ENCODE results near the gene HAND1.
"Not testable (repeated sequence)": the region's sequence is repeated elsewhere in the genome, so short reads cannot be mapped to it uniquely, and the experiment has no call there.

Gene HAND1

DNA sequence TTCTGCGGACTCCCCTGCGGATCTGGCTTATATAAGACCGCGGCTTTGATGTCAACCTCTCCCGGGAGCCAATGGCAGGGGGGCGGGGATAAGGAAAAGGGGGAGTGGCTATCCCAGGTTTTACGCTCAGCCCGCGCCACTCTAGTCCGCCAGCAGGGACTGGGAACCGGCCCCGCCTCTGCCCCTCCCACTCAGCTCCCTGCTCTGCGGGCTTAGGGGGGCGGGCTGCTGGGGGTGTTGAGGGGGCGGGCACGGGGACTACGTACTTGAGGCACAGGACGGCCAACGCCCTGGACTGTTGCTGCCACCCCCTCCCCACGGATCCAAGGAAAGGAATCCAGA is at the start of gene HAND1:
Gene HAND1, minus strand, starts transcription at position 4 of the 342 bp plus-strand sequence. CDS start 219 bp downstream, outside the sequence.
- no peak for DNase-seq

DNA sequence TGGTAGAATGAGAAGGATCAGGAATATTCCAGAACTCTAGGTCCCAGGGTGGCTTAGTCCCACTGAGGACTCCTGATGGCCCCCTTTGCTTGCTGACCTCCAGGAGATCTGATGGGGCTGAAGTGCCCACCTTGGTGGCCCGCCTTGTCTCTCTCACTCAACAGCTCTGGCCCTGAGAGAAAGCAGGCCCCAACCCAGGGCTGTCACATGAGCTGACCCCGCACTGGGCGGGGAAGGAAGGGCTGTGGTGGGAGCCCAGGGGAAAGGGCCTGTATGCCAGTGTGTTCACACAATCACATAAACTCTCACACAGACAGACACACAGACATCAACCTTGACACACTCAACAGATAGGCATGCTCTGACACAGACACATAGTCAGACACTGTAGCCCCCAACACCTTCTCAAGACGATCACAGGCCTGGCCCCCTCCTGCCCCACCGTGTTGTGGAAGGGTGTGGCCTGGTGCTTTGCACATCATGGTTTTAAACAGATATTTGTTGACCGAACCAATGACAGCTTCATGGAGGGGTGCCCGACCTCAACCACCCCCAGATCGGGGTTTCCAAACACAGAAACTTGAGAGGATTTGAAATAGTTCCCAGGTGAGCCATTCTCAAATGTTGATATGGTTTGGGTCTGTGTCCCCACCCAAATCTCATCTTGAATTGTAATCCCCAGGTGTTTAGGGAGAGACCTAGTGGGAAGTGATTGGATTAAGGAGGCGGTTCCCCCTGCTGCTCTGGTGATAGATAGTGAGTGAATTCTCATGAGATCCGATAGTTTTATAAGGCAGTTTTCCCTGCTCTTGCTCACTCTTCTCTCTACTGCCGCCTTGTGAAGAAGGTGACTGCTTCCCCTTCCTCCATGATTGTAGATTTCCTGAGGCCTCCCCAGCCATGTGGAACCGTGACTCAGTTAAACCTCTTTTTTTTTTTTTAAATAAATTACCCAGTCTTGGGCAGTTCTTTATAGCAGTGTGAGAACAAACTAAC is 48.5 kb upstream of the HAND1 start:
- no peak for DNase-seq

DNA sequence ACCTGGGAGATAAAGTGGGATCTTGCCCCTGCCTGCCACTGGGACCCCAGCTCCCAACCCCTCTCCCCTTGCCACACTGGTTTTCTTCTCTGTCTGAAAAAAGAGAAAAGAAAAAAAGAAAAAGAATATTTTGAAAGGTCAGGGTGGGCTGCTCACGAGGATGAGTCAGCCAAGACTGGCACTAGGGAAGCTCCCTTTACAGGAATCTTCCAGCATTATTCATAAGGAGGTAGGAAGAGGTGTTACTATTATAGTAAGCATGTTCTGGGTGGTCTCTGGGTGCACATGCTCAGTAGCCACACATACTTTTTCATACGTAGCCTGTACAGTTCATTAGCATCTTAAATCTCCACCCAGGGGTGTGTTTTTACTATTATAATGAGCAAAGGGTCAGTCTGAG is 46.8 kb upstream of the HAND1 start:
- no peak for DNase-seq

DNA sequence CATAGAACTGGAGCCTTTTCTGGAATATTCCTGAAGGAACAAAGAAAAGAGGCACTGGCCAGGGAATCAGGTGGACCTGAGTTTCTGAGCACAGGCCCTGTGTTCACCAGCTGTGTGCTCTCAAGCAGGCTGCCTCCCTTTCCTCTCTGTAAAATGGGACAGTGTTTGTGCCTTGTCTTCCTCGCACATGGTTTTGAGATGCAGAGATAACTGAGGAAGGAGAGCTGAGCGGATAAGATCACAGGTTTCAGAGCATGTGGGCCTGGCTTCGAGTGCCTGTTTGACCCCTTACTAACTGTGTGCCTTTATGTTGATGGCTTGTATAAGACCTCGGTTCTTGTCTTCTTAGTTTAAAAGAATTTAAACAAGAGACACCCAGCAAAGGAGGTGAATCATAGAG is 46.2 kb upstream of the HAND1 start:
- no peak for DNase-seq

DNA sequence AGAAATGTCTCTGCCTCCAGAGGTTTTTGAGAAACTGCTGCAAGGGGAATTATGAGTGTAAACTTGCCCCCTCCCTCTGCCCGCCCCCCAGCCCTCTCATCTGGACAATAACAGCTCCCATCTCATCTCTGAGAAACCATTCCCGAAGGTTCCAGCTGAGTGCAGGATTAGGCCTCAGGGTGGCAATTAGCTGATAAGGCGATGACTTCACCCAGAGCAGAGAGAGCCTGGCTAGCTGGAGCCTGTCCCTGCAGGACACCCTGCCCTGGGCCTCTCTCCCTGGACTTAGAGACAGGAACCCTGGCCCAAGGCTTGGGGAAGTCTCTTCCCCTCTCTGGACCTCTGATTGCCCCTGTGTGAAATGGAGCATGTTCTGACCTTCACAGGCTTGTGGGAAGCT is 45.7 kb upstream of the HAND1 start:
- no peak for DNase-seq

DNA sequence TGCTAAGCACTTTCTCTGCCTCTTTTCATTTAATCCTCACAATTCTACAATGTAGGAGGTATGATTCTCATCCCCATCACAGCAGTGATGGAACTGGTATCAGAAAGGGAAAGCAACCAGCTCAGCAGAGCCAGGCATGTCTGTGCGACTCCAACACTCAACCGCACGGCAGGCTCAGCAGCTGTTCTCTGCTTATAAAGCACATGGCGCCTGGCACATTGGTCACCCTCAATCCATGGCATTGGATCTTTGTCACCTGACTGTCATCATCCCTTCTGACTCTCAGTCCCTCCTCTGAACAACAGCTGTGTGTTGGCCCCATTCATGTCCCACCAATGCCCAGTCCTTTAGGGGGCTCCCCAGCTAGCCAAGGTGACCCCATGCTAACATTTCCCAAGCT is 45.1 kb upstream of the HAND1 start:
- no peak for DNase-seq

DNA sequence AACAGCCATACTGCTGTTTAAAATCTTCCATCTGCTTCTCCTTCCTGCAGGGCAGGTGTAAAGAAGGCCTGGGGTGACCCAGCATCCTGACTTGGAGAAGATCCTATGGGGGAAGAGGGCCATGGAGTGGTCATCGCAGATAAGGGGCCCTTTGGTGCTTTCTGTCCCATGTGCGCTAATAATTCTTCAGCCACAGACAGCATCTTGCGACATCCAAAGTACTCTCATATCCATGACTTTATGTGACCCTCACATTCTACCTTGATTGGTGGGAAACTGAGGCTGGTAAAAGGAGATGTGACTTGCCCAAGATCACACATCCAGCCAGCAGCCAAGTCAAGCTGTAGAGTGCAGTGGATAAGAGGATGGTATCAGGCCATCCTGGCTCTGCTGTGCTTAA is 44.3 kb upstream of the HAND1 start:
- DNase-seq, result no peak

DNA sequence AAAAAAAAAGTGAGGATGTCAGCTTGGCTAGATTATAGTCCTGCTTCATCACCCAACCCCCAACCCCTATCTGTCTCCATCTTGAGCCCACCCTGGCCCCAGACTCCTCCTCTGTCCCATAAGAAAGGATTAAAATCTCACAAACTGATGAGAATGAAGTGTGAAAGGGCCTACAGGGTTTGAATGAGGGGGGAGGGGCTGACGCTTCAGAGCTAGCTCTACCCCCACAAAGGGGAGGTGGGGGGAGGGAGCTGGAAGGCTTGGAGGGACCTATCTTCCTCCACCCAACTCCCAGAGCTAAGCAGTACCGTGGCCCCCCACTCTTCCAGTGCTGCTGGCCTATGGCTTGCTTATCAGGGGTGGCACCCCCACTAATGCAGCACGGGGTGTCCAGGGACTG is 43.7 kb upstream of the HAND1 start:
- DNase-seq, result no peak

DNA sequence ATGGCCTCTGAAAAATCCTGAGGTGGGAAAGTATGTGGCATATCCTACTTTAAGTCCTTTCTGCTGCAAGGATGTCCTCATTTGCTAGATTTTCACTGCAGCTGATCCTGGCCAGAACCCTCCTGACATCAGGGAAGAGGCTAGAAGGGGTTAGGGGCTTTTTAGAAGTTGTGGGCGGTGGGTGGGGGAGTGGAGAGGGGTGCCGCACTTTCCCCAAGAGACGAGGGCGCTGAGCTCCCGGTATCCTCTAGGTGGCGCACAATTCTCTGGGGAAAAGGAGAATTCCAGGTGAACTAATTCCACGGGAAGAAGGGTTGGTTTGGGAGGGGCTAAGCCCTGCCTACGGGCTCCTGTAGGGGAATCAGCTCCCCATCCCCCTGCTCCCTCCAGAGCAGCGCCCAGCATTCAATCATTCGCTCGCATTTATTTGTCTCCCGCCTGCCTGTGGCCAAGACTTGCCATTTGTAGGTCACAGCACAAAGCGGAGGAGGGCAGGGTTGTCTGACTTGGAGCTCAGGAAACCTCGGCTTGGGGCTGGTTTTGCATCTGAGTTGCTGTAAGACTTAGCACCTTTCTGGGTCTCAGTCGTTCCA is 42.9 kb upstream of the HAND1 start:
- no peak for DNase-seq

DNA sequence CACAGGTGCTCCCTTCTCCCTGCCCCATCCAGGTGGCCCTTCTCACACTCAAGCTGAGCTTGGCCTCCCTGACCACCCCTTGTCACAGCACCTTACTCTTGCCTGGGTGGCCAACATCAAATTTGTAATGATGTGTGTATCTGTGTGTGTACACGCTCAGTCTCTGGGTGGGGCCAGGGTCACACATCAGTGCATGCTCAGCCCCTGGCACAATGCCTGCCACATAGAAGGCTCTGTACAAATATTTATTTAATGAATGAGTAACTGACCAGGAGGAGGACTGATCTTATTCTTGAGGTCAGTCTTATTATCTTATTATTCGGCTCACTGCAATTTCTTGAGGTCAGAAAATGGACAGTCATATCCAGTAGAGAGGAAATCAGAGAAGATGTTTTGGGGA is 41.3 kb upstream of the HAND1 start:
- DNase-seq, result no peak

DNA sequence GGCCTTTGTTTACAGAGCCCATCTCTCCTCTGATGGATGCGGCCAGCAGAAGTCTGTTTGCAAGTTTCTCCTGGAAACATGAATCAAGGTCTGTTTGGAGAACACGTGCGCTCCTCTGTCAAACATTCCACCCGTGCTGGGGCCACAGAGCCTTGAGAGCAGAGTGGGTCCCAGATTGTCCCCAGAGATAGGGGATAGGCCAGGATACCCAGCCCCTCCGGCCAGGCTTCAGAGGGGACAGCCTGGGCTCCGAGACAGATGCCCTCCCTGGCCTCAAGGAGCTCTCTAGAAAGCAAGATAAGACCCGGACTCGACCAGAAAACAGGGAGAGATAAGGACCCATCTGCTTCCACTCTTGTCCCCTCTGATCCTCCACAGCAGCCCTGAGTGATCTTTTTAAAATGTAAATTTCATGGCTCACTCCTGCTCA is 40.4 kb upstream of the HAND1 start:
- DNase-seq, result no peak

DNA sequence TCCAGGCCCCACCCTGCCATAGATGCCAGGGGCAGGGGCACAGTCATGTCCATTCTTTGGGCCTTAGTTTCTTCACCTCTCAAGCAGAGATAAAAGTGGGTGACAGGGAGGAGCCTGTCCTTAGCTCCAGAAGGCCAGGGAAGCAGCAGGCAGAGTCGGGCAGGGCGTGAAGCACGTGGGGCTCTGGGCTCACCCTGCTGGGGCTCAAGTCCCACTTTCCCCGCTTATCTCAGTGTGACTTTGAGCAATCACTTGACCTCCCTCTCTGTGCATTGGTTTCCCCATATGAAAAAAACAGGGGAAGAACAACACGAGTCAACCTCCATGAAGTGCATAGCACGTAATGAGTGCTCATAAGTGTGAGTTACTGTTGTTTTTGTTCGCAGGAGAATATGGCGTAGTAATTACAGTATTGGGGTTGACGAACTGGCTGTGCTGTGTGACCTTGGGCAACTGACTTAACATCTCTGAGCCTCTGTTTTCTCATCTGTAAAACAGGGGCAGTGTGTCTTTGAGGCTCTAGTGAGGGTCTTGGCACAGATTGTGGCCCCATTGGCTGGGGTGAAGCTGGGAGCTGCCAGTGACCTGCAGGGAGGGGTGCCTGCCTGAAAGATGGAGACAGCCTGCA is 39.9 kb upstream of the HAND1 start:
- DNase-seq, result no peak

DNA sequence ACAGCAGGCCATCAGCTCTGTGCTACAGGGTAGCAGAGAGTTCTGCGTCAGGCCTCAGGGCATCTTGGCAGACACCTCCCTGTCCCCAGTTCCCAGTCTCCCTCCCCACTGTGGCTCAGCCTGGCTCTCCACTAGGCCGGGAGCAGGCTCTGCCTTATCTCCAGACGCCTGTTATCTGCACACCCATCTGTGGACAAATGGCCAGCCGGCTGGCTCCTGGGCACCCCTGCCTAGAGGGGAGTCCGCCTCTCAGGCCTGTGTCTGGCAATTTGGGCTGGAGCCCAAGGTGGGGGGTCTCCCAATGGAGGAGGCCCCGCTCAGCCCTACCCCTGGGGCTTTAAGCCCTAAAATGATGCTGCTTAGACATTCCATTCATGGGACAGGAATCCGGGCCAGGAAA is 39.2 kb upstream of the HAND1 start:
- DNase-seq, result no peak

DNA sequence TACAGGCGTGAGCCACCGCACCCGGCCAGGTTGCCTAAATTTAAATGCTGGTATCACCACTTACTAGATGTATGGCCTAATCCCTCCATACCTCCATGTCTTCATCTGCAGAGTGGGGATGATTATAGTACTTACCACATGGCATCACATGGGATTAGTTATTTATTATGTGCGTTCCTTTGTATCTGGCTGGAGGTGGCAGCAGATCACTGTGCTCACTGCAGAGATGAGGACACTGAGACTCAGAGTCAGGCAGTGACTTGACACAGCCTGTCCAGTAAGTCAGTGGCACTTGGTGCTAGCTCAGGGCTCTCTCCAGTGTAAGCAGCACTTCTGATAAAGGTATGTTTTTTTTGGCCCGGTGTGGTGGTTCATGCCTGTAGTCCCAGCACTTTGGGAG is 38.4 kb upstream of the HAND1 start:
- no peak for DNase-seq

DNA sequence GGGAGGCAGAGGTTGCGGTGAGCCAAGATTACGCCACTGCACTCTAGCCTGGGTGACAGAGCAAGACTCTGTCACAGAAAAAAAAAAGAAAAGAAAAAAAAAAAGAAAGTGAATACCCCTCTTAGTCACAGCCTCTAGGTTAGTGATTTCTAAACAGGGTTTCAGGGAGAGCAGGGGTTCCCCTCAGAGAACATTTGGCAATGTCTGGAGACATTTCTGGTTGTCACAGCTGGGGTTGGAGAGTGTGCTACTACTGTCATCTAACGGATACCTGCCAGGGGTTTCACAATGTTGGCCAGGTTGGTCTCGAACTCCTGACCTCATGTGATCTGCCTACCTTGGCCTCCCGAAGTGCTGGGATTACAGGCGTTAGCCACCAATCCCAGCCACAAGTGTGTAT is 37.5 kb upstream of the HAND1 start:
- not testable (repeated sequence) for DNase-seq

DNA sequence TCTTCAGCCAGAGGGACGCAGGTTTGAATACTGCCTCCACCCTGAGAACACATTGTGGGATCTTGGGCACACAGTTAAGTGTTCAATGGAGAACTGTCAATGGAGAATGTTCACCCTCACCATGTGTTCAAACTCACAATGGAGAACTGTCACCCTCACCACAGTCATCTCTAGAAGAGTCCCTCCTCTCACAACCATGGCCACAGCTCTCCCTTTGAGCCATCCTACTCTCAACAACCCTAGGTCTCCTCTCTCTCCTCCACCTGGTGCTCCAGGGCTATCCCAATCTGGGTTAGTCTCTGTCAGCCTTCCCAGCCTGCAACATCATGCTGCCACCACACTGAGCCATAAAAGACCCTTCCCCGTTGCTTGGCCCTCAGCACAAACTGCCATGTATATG is 36.3 kb upstream of the HAND1 start:
- DNase-seq, result no peak

DNA sequence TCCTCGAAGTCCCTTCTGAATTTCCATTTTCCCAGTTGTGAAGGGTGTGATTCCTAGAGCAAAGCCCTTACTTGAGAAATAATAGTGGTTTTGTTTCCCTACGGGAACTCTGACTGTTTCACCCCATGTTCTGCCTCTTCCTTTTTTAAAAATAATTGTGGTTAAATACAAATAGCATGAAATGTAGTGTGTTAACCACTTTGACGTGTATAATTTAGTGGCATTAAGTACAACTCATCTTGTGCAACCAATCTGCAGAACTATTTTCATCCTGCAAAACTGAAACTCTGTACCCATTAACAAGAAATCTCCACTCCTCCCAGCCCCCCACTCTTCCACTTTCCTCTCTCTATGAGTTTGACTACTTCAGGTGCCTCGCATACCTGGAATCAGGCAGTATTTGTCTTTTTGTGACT is 35.6 kb upstream of the HAND1 start:
- no peak for DNase-seq

DNA sequence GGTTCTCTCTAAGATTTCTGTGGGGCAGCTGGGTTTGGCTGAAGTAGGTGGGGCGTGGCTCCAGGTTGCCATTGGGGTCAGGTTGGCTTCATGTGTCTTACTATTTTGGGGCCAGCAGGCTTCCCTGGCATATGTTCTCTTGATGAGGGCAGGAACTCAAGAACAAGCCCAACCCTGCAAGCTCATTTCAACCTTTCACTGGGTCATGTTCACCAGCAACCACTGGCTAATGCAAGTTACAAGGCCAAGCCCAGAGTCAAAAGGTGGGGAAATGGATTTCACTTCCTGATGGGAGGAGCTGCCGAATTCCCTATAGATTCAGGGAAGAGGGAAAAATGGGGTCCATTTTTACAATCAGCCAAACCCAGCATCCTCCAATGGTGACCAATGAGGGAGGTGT is 34.0 kb upstream of the HAND1 start:
- DNase-seq, result no peak

DNA sequence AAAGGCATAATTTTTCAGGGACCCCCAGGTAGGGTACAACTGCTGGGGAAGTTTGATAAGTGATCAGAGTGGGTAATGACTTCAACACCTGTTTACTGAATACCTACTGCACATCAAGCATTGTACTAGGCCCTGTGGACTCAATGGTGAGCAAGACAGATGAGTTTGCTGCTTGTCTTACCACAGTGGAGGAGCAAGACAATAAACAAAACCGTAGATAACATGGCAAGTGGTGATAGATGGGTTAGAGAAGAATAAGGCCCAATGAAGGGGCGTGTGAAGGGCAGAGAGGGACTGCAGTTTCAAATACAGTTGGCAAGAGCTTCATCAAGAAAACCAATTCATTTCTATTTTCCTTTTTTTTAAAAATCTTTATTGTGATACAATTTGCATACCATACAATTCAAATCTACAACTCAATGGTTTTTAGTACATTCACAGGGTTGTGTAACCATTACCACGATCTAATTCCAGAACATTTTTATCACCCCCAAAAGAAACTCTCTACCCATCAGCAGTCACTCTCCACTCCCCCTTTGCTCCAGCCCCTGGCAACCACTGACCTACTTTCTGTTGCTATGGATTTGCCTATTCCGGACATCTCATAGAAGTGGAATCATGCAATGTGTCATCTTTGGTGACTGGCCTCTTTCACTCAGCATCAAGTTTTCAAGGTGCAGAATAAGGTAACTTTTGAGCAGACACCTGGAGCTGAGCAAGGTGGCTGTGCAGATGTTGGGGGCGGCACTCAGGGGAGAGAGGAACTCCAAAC is 31.9 kb upstream of the HAND1 start:
- no peak for DNase-seq

DNA sequence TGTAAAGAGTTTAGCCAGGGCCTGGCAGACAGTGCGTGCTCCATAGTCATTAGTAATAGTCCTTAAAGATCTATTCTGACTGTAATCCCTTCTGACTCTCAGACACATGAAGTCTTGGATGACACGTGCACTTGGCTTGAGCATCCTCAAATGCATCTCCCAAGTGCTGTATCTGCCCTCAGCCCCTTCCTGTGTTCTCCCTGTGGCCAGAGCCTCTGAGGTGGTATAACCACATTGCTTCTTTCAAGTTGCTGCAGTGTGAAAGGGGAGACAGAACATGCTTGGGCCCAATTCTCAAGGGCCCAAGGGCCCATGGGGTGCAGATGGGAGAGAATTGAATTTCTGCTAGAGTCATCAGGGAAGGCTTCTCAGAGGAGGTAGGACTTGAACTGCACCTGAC is 30.1 kb upstream of the HAND1 start:
- no peak for DNase-seq

DNA sequence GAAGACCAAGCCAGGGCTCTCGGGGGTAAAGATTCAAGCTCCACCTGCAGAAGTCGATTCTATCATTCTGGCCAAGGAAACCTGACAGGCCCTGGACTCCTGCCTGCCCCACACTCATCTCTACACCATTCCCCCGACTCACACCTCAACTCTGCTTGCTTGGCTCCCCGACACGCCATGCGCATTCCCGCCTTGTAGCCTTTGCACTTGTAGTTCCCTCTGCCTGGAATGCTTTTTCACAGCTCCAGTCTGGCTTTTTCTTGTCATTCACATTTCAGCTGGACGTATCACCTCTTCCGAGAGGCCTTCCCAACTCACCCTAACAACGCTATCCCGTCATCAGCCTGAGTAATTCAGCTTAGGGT is 28.7 kb upstream of the HAND1 start:
- no peak for DNase-seq

DNA sequence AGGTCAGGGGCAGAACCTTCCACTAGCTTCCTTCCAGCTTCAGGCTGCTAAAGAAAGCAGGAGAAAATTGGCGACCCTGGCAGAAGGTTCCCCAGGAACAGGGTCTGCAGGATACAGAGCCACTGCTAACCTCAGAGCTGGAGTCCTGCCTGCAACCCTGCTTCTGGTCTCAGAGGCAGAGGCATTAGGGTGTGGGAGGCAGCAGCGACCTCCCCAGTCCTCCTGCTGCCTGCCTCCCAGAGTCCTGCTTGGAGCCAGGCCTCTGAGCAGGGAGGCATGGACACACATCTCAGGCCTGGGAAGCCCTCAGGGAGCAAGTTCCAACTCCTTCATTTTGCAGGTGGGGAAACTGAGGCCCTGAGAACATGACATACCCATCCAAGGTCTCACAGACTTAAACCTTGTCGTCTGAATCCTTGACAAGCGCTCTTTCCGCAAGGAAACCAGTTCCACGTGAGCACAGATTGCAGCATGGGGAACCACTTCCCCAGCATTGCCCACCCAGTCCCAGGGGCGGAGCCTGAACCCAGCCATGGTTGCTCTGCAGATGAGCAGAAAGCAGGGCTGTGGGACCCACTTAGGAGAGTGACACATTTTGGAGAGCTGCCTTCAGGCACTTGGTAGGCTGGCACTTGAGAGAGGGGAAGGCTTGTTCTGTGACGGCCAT is 28.2 kb upstream of the HAND1 start:
- no peak for DNase-seq

DNA sequence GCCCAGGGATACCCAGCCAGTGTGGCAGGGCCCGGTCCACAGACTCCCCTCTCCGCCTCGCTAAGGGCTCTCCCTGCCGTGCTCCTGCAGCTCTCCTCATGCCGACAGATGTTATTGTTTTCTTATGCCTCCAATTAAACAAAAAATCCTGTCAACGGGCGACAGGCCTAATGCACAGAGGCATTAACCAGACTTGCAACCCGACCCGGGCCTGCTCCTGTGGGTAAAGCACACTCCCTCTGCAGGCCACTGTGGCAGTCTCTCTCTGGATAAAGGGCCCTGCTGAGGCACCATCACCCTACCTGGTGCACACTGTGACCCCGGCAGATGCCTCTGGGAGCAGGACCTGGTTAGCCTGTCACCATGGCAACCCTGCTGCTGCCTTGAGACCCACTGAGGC is 27.5 kb upstream of the HAND1 start:
- DNase-seq, result no peak

Measured in DMS79 (cell line).